SK-N-MC (cell line): ENCODE results near the gene TSPAN32.

Experiments used
- EZH2 ChIP-seq: fragments of 200-600 bp; sonication (generic); IDR thresholded peaks from one replicate; pipeline ENCODE4 v1.6.1; 2017; ENCODE audit warnings: antibody characterized with exemption
- POLR2AphosphoS5 ChIP-seq: IDR thresholded peaks from 2 replicates; pipeline ENCODE4 v1.6.1; 2012; ENCODE audit warnings: mild to moderate bottlenecking, low read depth, low read length, borderline replicate concordance

- TF ChIP-seq POLR2AphosphoS5 (no peak), EZH2 (no peak)
Observed at GRCh38 chr11:2302306-2302895, 588 bp downstream of the TSPAN32 start.
